ENCODE measurements around the gene TUSC1.

The TUSC1 gene

DNA sequence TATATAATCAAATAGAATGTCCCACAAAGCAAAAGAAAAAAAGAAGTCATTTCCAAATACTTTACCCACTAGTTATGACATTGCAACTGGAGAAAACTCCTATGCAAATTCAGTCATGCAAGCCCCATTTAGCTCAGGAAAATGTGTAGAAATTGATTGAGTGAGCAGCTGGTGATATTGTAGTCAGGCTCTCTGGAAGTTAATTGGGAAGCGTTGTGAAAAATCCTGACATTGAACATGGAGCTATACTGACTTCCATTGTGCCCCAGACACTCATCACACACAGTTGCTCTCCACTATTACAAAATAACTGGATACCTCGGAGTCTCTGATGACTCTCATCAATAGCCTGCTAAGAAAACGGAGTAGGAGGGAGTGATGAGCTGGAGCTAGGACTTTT is 49.0 kb downstream of the TUSC1 start:
- no peak overlapping the region for H3K27ac ChIP-seq
- no peak overlapping the region for H3K4me3 ChIP-seq
